WI38 (cell line): ENCODE results near the gene RALGAPA2.

Experiments used
- H3K4me3 ChIP-seq: 2 replicates; pipeline ENCODE4 v1.5.1; 2011; ENCODE audit warnings: low read depth, mild to moderate bottlenecking, control low read depth, low read length
- TF ChIP-seq, protein P1 (sequence below): IDR thresholded peaks from 2 replicates; pipeline ENCODE4 v1.5.1; 2012; ENCODE audit warnings: low read depth, mild to moderate bottlenecking, control low read depth, low read length

Gene RALGAPA2

DNA sequence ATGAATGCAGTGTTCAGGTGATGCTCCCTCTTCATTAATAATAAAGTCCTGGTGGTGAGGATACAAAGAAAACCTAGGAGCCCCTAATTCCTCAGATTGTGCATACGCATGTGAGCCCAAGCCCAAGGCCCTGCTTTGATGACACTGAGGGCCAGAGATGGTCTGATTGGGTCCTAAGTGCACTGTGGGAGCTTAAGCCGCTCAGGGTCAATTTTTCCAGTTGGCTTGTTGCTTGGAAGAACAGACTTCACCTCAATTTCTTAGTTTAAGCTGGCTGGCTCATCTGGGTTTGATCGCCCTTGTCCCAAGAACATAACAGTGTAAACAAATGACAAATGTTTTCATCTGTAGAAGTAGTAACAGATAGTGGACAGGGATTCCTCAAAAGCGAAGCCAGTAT, 303.1 kb downstream of the RALGAPA2 start:
- TF ChIP-seq, protein P1, sequence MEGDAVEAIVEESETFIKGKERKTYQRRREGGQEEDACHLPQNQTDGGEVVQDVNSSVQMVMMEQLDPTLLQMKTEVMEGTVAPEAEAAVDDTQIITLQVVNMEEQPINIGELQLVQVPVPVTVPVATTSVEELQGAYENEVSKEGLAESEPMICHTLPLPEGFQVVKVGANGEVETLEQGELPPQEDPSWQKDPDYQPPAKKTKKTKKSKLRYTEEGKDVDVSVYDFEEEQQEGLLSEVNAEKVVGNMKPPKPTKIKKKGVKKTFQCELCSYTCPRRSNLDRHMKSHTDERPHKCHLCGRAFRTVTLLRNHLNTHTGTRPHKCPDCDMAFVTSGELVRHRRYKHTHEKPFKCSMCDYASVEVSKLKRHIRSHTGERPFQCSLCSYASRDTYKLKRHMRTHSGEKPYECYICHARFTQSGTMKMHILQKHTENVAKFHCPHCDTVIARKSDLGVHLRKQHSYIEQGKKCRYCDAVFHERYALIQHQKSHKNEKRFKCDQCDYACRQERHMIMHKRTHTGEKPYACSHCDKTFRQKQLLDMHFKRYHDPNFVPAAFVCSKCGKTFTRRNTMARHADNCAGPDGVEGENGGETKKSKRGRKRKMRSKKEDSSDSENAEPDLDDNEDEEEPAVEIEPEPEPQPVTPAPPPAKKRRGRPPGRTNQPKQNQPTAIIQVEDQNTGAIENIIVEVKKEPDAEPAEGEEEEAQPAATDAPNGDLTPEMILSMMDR = no peak

GRCh38 chr20:20407891-20408805, 304.3 kb downstream of the RALGAPA2 start:
- TF ChIP-seq, protein P1 = 0 out of 2 replicates have a peak, but pooled peaks have one; percentile 29

More for the DNA sequence above, 303.1 kb downstream of the RALGAPA2 start:
- H3K4me3 ChIP-seq = no peak overlapping the region

GRCh38 chr20:20406306-20406705, 306.1 kb downstream of the RALGAPA2 start:
- H3K4me3 ChIP-seq = no peak overlapping the region
- TF ChIP-seq, protein P1 = no peak

More at GRCh38 chr20:20407891-20408805, 304.3 kb downstream of the RALGAPA2 start:
- no peak overlapping the region for H3K4me3 ChIP-seq

GRCh38 chr20:20405623-20406022, 306.8 kb downstream of the RALGAPA2 start:
- no peak overlapping the region for H3K4me3 ChIP-seq
- TF ChIP-seq, protein P1 = no peak

GRCh38 chr20:20404633-20405032, 307.8 kb downstream of the RALGAPA2 start:
- TF ChIP-seq, protein P1 = no peak
- no peak overlapping the region for H3K4me3 ChIP-seq

DNA sequence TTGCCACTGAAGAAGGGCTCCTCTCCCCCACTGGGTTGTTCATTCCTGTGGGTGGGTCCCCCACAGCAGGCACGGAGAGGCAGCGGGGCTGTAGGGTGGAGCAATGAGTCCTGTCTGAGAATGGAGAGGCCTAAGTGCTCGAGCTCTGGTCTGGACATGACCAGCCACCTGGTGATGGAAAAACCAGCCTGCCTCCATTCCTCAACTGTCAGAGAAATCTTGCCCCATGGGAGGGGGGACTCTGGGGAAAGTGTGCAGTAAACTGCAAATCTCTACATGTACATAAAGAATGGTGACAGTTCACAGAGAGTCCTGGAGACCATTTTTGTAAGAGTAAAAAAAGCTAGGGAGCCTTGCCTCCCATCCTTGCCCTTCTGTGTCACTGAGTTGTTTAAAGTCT, 310.5 kb downstream of the RALGAPA2 start:
- no peak overlapping the region for H3K4me3 ChIP-seq
- TF ChIP-seq, protein P1 = no peak
